Pulmonary artery endothelial cell (primary cell): ENCODE measurements around the gene LILRB3. TPM values are rescaled to one million over a fixed set of nuclear protein-coding genes. Genes with fewer than 3 reads are reported as not detected.
"Not testable (repeated sequence)": the region's sequence is repeated elsewhere in the genome, so short reads cannot be mapped to it uniquely, and the experiment has no call there.

Experiments
- DNase-seq: peaks from one replicate; pipeline ENCODE4 v3.0.0-alpha.2; 2011; ENCODE audit warnings: low read depth, low spot score
- total RNA-seq: library from RNA; depleted of rRNA; stranded (reverse); fragments of >200 nt; gene quantifications from 2 replicates; pipeline ENCODE4 v1.2.3, GENCODE V29; 2014

Gene LILRB3
- total RNA-seq, 1 donor from 2014 or later: not detected

DNA sequence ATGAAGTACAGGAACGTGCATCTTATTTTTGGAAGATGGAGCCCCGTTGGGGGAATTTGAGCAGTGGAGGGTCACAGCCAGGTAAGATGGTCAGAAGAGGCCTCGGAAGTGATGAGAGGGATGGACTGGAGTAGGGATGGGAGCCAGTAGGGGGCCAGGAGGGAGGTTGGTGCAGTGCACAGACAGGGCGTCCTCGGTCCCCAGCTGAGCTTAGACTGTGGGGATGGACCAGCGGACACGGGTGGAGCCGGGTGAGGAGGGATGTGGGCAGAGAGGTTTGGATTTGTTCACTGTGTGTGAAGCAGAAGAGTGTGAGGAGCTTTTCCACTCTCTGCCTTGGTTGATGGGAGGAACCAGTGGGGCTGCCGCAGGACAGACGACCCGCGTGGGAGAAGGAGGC is 11.6 kb downstream of the LILRB3 start:
- no peak for DNase-seq

GRCh38 chr19:54209811-54210494 is 12.9 kb downstream of the LILRB3 start:
- peak; percentile 82 for DNase-seq

DNA sequence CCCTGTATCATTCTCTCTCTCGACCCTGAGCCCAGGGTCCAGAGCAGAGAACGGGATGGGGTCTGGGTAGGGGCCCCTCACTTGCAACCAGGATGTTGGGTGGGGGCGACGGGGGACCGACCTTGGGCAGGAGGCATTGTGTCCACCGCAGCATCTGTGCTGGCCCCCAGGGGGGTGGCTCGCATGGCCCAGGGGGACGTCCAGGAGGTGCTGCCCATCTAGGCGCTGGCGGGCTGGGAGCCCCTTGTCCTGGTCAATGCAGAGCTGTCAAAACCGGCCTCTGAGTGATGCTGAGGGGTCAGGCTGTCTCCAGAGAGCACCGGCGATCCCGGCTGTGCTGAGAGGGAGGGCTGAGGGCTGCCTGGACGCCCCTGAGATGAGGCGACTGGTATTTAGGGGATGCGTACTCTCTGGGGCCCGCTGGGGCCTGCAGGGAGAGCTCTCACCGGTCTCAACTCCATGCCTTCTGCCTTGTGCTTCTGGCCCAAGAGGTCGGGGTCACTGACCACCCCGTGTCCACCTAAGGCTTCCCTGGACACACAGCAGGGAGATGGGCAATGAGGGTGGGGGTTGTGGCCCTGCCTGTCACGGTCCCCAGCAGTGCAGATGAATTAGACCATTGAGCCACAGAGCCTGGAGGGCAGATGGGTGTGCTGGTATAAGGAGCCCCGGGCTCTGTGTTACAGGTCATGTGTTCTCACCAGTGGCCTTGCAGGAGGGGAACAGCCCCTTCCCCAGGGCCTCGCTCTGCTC is 13.6 kb downstream of the LILRB3 start:
- DNase-seq: no peak

DNA sequence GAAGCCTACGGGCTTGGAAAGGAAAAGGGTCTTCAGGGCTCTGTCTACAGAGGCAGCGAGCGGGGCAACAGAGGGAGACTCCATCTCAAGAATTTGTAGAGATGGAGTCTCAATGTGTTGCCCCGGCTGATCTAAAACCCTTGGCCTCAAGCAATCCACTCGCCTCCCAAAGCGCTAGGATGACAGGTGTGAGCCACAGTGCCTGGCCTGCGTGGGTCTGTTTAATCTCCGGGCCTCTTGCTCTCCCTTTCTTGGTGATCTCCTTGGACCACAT is 14.1 kb downstream of the LILRB3 start:
- DNase-seq: no peak

GRCh38 chr19:54207983-54208783 is 14.6 kb downstream of the LILRB3 start:
- DNase-seq: peak; percentile 57

DNA sequence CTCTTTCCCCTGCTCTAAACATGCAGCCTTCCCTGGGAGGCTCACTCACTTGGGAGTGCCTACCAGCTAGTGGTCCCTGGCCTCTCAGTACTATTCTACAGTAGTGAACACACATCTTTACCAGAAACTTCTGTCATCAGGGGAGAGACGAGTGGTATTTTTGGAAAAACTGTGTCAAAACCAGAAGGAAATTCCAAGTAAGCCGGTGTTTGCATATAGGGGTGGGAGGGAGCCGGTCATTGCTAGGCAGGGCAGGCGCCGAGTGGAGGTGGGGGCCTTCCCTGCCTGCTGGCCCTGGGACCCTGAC is 15.2 kb downstream of the LILRB3 start:
- no peak for DNase-seq

GRCh38 chr19:54207193-54207592 is 15.6 kb downstream of the LILRB3 start:
- not testable (repeated sequence) for DNase-seq

DNA sequence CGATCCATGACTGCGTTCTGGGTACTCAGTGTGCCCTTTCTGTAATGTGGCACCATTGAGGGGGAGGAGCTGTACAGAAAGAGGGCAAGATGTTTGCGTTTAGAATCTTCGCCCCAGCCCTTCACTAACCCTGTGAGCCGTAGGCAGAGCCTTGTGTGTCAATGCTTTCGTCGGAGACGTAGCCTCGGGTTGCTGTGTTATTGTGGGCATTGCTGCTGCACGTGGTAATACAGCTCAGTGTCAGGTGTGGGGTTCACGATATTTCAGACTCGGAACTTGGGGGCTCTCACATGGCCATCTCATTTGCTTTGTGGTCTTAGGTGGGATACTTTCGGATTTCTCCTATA is 16.0 kb downstream of the LILRB3 start:
- no peak for DNase-seq

DNA sequence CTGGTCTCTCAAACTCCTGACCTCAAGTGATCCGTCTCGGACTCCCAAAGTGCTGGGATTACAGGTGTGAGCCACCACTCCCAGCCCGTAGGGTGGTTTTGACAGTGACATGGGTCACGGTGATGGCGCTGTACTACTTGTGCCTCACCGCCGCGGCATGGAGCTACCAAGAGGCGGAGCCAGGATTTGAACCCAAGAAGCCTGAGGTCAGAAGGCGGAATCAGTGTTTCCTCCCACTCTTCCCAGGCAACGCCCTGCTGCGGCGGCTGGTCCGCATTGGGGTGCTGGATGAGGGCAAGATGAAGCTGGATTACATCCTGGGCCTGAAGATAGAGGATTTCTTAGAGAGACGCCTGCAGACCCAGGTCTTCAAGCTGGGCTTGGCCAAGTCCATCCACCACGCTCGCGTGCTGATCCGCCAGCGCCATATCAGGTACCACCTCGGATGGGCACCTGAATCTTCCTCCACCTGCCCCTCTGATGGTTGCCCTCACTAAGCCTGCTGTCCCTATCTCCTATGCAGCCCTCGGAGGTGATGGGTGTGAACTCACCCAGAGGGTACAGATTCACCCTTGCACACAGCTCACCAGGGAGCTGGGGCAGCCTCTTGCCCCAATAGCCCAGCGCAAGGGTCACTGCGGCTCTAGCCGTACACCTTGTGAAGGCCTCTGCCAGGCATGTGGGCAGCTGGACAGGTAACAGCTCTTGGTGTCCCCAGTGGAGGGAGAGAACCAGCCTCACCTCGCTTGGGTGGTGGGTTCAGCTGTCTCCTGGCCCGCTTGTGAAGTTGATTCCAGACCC is 16.6 kb downstream of the LILRB3 start:
- no peak for DNase-seq

- DNase-seq: no peak
Measured at GRCh38 chr19:54204767-54205468, 17.9 kb downstream of the LILRB3 start.

GRCh38 chr19:54203151-54203611 is 19.6 kb downstream of the LILRB3 start:
- DNase-seq: no peak

GRCh38 chr19:54201980-54202379 is 20.8 kb downstream of the LILRB3 start:
- no peak for DNase-seq

DNA sequence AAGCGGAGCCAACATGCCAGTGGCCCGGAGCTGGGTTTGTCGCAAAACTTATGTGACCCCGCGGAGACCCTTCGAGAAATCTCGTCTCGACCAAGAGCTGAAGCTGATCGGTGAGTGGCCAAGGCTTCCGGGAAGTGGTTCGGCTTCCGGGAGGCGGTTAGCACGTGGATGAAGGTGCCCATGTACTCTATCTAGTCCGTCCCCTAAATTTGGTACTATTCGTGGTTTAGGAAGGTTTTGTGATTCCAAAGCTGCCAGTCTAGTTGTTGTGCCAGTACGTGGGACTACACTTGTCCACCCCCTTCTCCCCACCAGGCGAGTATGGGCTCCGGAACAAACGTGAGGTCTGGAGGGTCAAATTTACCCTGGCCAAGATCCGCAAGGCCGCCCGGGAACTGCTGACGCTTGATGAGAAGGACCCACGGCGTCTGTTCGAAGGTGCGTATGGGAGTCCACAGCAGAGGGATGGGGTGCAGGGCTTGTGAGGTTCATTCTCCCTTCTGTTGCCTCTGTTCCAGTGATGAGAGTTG is 21.6 kb downstream of the LILRB3 start:
- no peak for DNase-seq

- no peak for DNase-seq
Measured at GRCh38 chr19:54199401-54199800, 23.4 kb downstream of the LILRB3 start.

GRCh38 chr19:54197121-54197520 is 25.7 kb downstream of the LILRB3 start:
- no peak for DNase-seq

- DNase-seq: no peak
Measured at GRCh38 chr19:54196536-54196935, 26.3 kb downstream of the LILRB3 start.

DNA sequence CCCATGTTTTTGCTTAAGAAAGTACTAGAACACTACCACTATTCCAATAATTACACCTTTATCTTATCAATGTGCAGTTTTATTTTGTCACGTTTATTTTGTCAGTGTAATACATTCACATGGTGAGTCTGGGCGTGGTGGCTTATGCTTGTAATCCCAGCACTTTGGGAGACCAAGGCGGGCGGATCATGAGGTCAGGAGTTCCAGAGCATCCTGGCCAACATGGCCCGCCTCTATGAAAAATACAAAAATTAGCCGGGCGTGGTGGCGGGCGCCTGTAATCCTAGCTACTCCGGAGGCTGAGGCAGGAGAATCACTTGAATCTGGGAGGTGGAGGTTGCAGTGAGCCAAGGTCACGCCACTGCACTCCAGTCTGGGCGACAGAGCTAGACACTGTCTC is 28.3 kb downstream of the LILRB3 start:
- not testable (repeated sequence) for DNase-seq

DNA sequence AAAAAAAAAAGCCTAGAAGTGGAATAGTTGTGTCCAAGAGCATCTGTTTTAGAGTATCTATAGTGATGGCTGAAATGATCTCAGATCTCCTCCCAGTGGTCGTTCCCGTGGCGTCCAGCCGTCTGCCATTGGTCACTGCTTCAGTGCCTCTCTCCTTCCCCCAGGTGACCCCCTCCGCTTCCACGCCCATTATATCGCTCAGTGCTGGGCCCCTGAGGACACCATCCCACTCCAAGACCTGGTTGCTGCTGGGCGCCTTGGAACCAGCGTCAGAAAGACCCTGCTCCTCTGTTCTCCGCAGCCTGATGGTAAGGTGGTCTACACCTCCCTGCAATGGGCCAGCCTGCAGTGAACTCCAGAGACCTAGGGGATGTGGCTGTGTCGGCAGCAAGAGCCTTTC is 29.8 kb downstream of the LILRB3 start:
- no peak for DNase-seq

GRCh38 chr19:54191811-54192453 is 30.9 kb downstream of the LILRB3 start:
- no peak for DNase-seq

- no peak for DNase-seq
Measured at GRCh38 chr19:54191011-54191810, 31.6 kb downstream of the LILRB3 start, which contains the start of gene TSEN34. Gene TSEN34 (plus strand): TSS chr19:54191308. CDS start chr19:54191365, 57 bp downstream.
